ENCODE results near the gene NRTN. TPM values are rescaled to one million over a fixed set of nuclear protein-coding genes. Genes with fewer than 3 reads are reported as not detected.
"Not testable (repeated sequence)": the region's sequence is repeated elsewhere in the genome, so short reads cannot be mapped to it uniquely, and the experiment has no call there.

NRTN gene
- total and polyA plus RNA-seq, 12 donors = 4.5 to 26.8 (median 8.9) TPM

DNA sequence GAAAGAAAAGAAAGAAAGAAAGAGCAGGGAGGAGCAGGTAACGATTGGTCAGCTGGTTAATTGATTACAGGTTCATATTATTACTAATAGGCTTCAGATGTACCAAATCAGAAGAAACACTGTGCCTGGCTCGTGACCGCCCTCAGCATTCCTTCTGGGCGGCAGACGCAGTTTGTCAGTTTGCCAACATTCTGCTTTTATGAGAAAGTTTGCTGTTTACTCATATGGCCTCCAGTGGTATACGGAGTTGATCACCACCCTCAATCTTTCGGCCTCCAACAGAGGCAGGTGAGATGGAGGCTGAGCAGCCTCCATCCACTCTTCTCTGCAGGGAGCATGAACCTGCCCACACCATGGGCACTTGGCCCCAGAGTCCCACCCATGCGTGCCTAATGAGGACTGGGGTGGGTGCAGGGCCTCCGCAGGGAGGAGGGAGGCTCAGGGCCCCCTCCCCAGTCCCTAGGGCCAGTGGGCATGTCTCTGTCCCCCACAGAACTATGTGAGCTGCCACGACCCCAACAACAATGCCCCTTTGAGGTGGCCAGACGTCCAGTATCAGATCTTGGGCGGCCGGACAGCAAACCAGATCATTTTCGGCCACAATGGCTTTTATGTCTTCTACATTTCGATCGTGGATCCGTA, 29.1 kb upstream of the NRTN start:
- no peaks in the 10 kb centered on the region for H3K9me3 ChIP-seq (replicated peaks in 1 of 3)

DNA sequence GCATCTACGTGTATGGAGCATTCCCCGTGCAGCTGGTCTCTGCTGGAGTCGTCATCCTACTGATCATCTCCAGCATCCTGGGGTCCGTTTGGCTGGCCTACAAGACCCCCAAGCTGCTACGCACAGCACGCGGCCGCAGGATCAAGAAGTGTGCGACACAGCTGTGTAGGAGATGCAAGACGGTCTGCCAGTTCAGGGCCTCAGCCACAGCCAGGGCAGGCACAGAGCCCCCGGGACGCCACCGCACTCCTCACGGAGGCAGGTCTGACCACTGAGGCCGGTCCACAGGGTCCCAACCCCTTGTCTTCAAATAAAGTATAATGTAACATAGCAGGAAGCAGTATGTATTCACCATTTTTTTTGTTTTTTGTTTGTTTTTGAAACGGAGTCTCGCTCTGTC, 26.5 kb upstream of the NRTN start:
- TF ChIP-seq, protein P1, sequence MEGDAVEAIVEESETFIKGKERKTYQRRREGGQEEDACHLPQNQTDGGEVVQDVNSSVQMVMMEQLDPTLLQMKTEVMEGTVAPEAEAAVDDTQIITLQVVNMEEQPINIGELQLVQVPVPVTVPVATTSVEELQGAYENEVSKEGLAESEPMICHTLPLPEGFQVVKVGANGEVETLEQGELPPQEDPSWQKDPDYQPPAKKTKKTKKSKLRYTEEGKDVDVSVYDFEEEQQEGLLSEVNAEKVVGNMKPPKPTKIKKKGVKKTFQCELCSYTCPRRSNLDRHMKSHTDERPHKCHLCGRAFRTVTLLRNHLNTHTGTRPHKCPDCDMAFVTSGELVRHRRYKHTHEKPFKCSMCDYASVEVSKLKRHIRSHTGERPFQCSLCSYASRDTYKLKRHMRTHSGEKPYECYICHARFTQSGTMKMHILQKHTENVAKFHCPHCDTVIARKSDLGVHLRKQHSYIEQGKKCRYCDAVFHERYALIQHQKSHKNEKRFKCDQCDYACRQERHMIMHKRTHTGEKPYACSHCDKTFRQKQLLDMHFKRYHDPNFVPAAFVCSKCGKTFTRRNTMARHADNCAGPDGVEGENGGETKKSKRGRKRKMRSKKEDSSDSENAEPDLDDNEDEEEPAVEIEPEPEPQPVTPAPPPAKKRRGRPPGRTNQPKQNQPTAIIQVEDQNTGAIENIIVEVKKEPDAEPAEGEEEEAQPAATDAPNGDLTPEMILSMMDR (IDR thresholded peaks at IDR 0.05) = no peak
- TF ChIP-seq POLR2A (IDR thresholded peaks at IDR 0.05) = no peak
- H3K36me3 ChIP-seq (replicated peaks in 1 of 2) = no peaks in the 10 kb centered on the region
- intact Hi-C loops (cut with DNase I) = no loop called here
- no peaks in the 10 kb centered on the region for H3K27me3 ChIP-seq
- H3K4me1 ChIP-seq (replicated peaks in 1 of 2) = no peaks in the 10 kb centered on the region
- DNase-seq = no peak
- H3K9me3 ChIP-seq (replicated peaks in 1 of 3) = no peaks in the 10 kb centered on the region
- H3K27ac ChIP-seq = no peak overlapping the region
- WGBS, 4 donors = 84 to 89% (median 87%) methylated on average over 14 to 17 of the region's 17 CpGs
- H3K4me3 ChIP-seq = no peak overlapping the region

More for the DNA sequence above, 29.1 kb upstream of the NRTN start:
- no peak for DNase-seq
- 60 to 73% (median 70%) methylated on average over 7 to 17 of the region's 17 CpGs for WGBS, 4 donors
- Histone ChIP-seq H3K4me1 (replicated peaks in 1 of 2) (no peaks in the 10 kb centered on the region), H3K27me3 (no peaks in the 10 kb centered on the region), H3K27ac (no peak overlapping the region), H3K4me3 (no peak overlapping the region), H3K36me3 (replicated peaks in 1 of 2) (no peaks in the 10 kb centered on the region)
- TF ChIP-seq, protein P1 (IDR thresholded peaks at IDR 0.05) = no peak
- no peak for TF ChIP-seq POLR2A (IDR thresholded peaks at IDR 0.05)
- intact Hi-C loops (cut with DNase I) = no loop called here

DNA sequence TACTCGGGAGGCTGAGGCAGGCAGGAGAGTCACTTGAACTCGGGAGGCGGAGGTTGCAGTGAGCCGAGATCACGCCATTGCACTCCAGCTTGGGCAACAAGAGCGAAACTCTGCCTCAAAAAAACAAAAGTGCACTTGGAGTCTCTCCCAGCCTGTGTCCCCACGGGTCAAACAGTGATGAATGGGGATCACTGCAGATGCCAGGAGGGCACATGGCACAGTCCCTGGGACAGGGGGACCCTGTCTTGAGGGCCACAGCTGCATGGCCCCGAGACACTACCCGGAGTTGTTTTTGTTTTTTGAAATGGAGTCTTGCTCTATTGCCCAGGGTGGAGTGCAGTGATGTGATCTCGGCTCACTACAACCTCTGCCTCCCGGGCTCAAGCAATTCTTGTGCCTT, 24.0 kb upstream of the NRTN start:
- intact Hi-C loops (cut with DNase I); H3K4me3 ChIP-seq; H3K27ac ChIP-seq; H3K4me1 ChIP-seq (replicated peaks in 1 of 2); H3K9me3 ChIP-seq (replicated peaks in 1 of 3); DNase-seq; H3K27me3 ChIP-seq: not testable (repeated sequence)
- 79 to 80% (median 80%) methylated on average over 8 to 11 of the region's 11 CpGs for WGBS, 4 donors
- peaks cover 0 to 14% of the 10 kb centered on the region in 2 donors for H3K36me3 ChIP-seq (replicated peaks in 1 of 2)

DNA sequence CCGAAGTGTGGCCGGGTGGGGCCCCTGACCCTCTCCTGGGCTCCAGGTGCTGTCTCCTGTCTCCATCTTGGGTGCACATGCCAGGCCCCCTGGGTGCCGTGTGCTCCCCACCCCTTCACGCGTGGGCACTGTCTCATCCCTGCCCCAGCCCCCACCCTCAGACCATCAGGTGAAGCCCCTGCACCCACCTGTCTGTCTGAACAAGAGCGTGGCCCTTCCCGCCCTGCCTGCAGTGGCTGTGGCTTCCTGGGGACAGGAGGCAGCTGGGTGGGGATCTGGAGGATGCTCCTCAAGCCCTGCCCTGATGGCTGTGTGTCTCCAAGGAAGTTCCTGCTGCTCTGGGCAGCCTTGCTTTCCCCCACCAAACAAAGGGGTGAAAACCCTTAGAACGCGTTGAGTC, 22.5 kb upstream of the NRTN start:
- Histone ChIP-seq H3K27ac (no peak overlapping the region), H3K4me3 (no peak overlapping the region), H3K9me3 (replicated peaks in 1 of 3) (no peaks in the 10 kb centered on the region), H3K27me3 (no peaks in the 10 kb centered on the region), H3K36me3 (replicated peaks in 1 of 2) (peaks cover 0 to 28% of the 10 kb centered on the region in 2 donors), H3K4me1 (replicated peaks in 1 of 2) (no peaks in the 10 kb centered on the region)
- intact Hi-C loops (cut with DNase I) = no loop called here
- DNase-seq = no peak
- no peak for TF ChIP-seq POLR2A (IDR thresholded peaks at IDR 0.05)
- 68 to 100% (median 83%) methylated on average over 2 to 9 of the region's 9 CpGs for WGBS, 4 donors

DNA sequence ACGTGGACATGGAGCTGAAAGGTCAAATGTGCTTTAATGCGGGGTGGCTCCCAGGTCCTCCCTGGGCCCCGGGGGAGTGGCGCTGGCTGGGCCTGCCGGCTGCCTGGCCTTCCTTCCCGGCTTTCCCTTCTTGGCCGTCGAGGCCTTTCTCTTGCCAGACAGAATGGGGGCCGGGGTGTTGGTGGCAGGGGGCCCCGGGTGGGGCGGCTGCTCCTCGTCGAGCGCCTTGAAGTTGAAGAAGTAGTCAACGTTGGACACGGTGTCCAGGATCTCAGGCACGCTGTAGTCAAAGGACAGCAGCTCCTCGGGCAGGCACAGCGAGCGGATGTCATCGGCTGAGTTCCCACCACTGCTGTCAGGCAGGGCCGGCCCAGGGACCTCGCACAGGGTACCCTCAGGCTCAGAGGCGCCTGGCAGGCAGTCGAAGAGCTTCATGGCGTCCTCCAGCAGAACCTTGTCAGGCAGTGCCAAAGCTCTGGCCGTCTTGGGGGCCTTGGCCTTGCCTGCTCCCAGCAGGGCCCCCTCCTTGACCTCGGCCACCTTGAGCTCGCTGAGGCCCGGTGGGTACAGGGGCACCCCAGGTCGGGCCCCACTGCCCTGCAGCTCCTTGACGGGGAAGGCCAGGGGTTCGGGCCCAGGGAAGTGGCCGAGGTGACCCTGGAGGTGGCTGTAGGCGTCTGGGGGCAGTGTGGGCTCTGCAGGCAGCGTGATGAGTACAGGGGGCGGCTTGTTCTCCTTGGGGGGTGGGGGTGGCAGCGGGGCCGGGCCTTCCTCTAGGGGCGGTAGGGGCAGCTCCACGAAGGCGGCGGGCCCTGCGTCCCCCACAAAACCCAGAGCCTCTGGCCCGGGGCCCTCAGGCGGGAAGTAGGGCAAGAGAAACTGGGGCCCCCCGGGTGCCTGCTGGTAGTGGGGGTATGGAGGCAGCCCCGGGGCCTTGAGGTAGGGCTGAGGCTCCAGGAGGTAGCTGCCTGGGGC, 21.6 kb upstream of the NRTN start:
- 54 to 69% (median 67%) methylated on average over 16 to 48 of the region's 48 CpGs; no CpG with 5 or more reads in 1 of the 4 donors for WGBS, 4 donors
- Histone ChIP-seq H3K4me1 (replicated peaks in 1 of 2) (no peaks in the 10 kb centered on the region), H3K27me3 (no peaks in the 10 kb centered on the region), H3K4me3 (no peak overlapping the region), H3K9me3 (replicated peaks in 1 of 3) (no peaks in the 10 kb centered on the region), H3K27ac (no peak overlapping the region), H3K36me3 (replicated peaks in 1 of 2) (peaks cover 0 to 37% of the 10 kb centered on the region in 2 donors)
- TF ChIP-seq, protein P1 (IDR thresholded peaks at IDR 0.05) = no peak
- no peak for TF ChIP-seq POLR2A (IDR thresholded peaks at IDR 0.05)
- DNase-seq = no peak
- intact Hi-C loops (cut with DNase I) = no loop called here

Data from adrenal gland (tissue), 12 donors.